ENCODE results near the gene PPP5C. TPM values are rescaled to one million over a fixed set of nuclear protein-coding genes. Genes with fewer than 3 reads are reported as not detected.

Gene PPP5C
- total and polyA plus RNA-seq, 2 of the 13 experiments (the other 11 are each of a cell fraction or from before 2014, with no cell fraction given), result 41.6 to 67.9 TPM

DNA sequence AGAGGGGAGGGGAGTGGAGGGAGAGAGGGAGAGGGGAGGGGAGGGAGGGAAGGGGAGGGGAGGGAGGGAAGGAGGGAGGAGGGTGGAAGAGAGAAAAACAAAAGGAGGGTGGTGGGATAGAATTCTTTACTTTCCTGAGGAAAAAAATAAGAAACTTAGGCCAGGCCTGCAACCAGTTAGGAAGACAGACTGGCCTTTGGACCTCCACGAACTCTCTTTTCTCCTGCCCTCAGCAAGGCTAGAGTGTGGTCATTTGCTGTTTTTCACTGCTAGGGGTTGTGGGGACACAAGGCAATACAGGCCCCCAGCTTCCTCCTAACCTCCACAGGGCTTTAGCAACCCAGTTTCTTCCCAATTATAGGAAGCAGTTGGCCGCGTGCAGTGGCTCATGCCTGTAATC lies 62.3 kb downstream of the PPP5C start:
- ATAC-seq (no peak), DNase-seq (ENCODE audit: low spot score) (no peak), FAIRE-seq (no peak)
- H3K4me1 ChIP-seq (ENCODE audit: insufficient read depth, low read length), result peaks cover 32% of the 10 kb centered on the region
- no peaks in the 10 kb centered on the region for H3K9me3 ChIP-seq (ENCODE audit: low read length)
- no peak overlapping the region for H3K4me3 ChIP-seq (replicated peaks in 1 of 3; ENCODE audit: insufficient read depth in 1 of 3, low read depth in 2 of 3, low read length in 3 of 3)
- H2AFZ ChIP-seq (ENCODE audit: low read length), result no peak overlapping the region
- TF ChIP-seq CC2D1A (CRISPR knock-in tag; IDR thresholded peaks at IDR 0.05), result no peak
- no peak for TF ChIP-seq ZNF407 (CRISPR knock-in tag; IDR thresholded peaks at IDR 0.05; ENCODE audit: not compliant biosample characterization)
- peak; percentile 96 for TF ChIP-seq HNRNPK (IDR thresholded peaks at IDR 0.05; ENCODE audit: low read depth, low read length, poor library complexity, severe bottlenecking)
- TF ChIP-seq ZNF710 (CRISPR knock-in tag; IDR thresholded peaks at IDR 0.05; ENCODE audit: borderline replicate concordance), result 0 out of 2 replicates have a peak, but pooled peaks have one; percentile 43
- TF ChIP-seq BCL6 (CRISPR knock-in tag; IDR thresholded peaks at IDR 0.05), result no peak
- TF ChIP-seq CTCF (CRISPR knock-in tag; IDR thresholded peaks at IDR 0.05), result no peak
- peak; percentile 78; the same call in 1 of the 2 replicates for TF ChIP-seq PCBP1 (IDR thresholded peaks at IDR 0.05; ENCODE audit: borderline replicate concordance, low read depth, low read length)
- no peak overlapping the region for H3K9ac ChIP-seq (ENCODE audit: insufficient read depth, low read depth, low read length)
- in situ Hi-C loops (cut with HindIII; ENCODE audit: extremely low pct_ligation_motif_present, low pct_unique_long_range_greater_than_20kb) (no loop called here), intact Hi-C loops (cut with micrococcal nuclease; ENCODE audit: unreplicated experiment) (no loop called here)
- POLR2A ChIA-PET, result no interaction called here
- H4K20me1 ChIP-seq (ENCODE audit: insufficient read depth, low read length), result no peaks in the 10 kb centered on the region
- BruUV-seq (replicated peaks), result no TSS peak
- no peaks in the 10 kb centered on the region for H3K27me3 ChIP-seq (ENCODE audit: control insufficient read depth in 1 of 2, insufficient read depth in 2 of 2, low read length in 2 of 2)
- CTCF ChIA-PET (ENCODE audit: low intra/inter-chr PET ratio, low total read pairs), result no interaction called here
- no peak overlapping the region for H3K27ac ChIP-seq (ENCODE audit: extremely low read length, insufficient read depth, low read length)
- H3K4me2 ChIP-seq (ENCODE audit: low read depth, low read length), result peak overlapping the region; percentile 53; the same call in 1 of the 2 replicates
- no peaks in the 10 kb centered on the region for H3K79me2 ChIP-seq (ENCODE audit: insufficient read depth, low read length)
- no peaks in the 10 kb centered on the region for H3K36me3 ChIP-seq (replicated peaks in 1 of 2; ENCODE audit: control insufficient read depth in 1 of 2, insufficient read depth in 2 of 2, low read length in 2 of 2)
- WGBS (ENCODE audit: low lambda C conversion rate), result 42% methylated on average over 3 of the region's 3 CpGs
